GM12878 (cell line): ENCODE data around the gene MGAT4B. TPM values are rescaled to one million over a fixed set of nuclear protein-coding genes. Genes with fewer than 3 reads are reported as not detected.

Source experiments
- ATAC-seq: fragments of 200-7000 bp; cut with Tn5 transposase; 3 replicates; pipeline ENCODE4 v1.9.1; 2020; ENCODE audit warnings: mild to moderate bottlenecking, moderate library complexity
- BruUV-seq: library from RNA; stranded (reverse); fragments of 400-500 nt; replicated peaks from 2 replicates; lab custom pipeline; 2021; lab: Mats Ljungman, UMichigan
- CTCF ChIA-PET: fragments of 300-600 bp; sonication (Branson Sonifier 250); formaldehyde crosslinking; extraction: SDS; loops from one replicate; lab custom pipeline; 2021; ENCODE audit warnings: inconsistent platforms; lab: Yijun Ruan, JAX
- POLR2A ChIA-PET: fragments of 350-600 bp; formaldehyde crosslinking; extraction: SDS; loops from one replicate; lab custom pipeline; 2021; ENCODE audit warnings: inconsistent platforms; lab: Charles Lee
- RAD21 ChIA-PET: fragments of 300-600 bp; sonication (Branson Sonifier 250); formaldehyde crosslinking; loops from one replicate; lab custom pipeline; 2023; ENCODE audit warnings: antibody characterized with exemption; ENCODE audit not compliant: unreplicated experiment; lab: Charles Lee
- SMC1A ChIA-PET: fragments of 300-600 bp; sonication (Branson Sonifier 250); formaldehyde crosslinking; loops from one replicate; lab custom pipeline; 2023; ENCODE audit not compliant: unreplicated experiment, uncharacterized antibody; lab: Charles Lee
- DNase-seq: peaks from one replicate; pipeline ENCODE4 v3.0.0-alpha.2; 2011; ENCODE audit warnings: low read depth, low spot score
- FAIRE-seq: peaks from 3 replicates; lab custom pipeline; 2011; peaks lifted over from hg19 to GRCh38; lab: Jason Lieb, UNC
- H2AFZ ChIP-seq: 2 replicates; pipeline ENCODE4 v1.6.0; 2011; ENCODE audit warnings: low read depth, low read length, control low read depth; ENCODE audit not compliant: control insufficient read depth
- H3K27ac ChIP-seq: 2 replicates; pipeline ENCODE4 v1.5.1; 2011; ENCODE audit warnings: control low read depth; ENCODE audit not compliant: control insufficient read depth, insufficient read depth
- H3K27me3 ChIP-seq, 2 experiments: replicated peaks in 1 of 2; 2 replicates each; pipeline versions ENCODE4 v1.6.0 to v1.6.1; 2011; ENCODE audit warnings: low read length in 1 of 2; ENCODE audit not compliant: control insufficient read depth in 2 of 2, insufficient read depth in 2 of 2
- H3K36me3 ChIP-seq, 2 experiments: 2 replicates each; pipeline ENCODE4 v1.5.1; 2011; ENCODE audit warnings: low read length in 1 of 2; ENCODE audit not compliant: control insufficient read depth in 2 of 2, insufficient read depth in 2 of 2
- H3K4me1 ChIP-seq: 2 replicates; pipeline ENCODE4 v1.6.1; 2011; ENCODE audit warnings: mild to moderate bottlenecking, low read length, moderate library complexity, mixed read lengths; ENCODE audit not compliant: control insufficient read depth, insufficient read depth
- H3K4me2 ChIP-seq: 2 replicates; pipeline ENCODE4 v1.6.0; 2011; ENCODE audit warnings: control low read depth; ENCODE audit not compliant: control insufficient read depth, insufficient read depth
- H3K4me3 ChIP-seq: fragments of 200-600 bp; sonication (generic); 2 replicates; pipeline ENCODE4 v1.5.1; 2016
- H3K79me2 ChIP-seq: 2 replicates; pipeline ENCODE4 v1.6.0; 2011; ENCODE audit warnings: low read length; ENCODE audit not compliant: control insufficient read depth, insufficient read depth
- H3K9ac ChIP-seq: 2 replicates; pipeline ENCODE4 v1.8.0; 2011; ENCODE audit warnings: low read length, control low read depth, mixed read lengths; ENCODE audit not compliant: control insufficient read depth, insufficient read depth
- H3K9me3 ChIP-seq: replicated peaks from 3 replicates; pipeline ENCODE4 v1.5.1; 2011; ENCODE audit warnings: mild to moderate bottlenecking, low read length; ENCODE audit not compliant: control insufficient read depth, insufficient read depth
- H4K20me1 ChIP-seq: 2 replicates; pipeline ENCODE4 v1.6.0; 2011; ENCODE audit not compliant: control insufficient read depth, insufficient read depth
- CHD1 ChIP-seq: IDR thresholded peaks from 2 replicates; pipeline ENCODE4 v1.6.1; 2012; ENCODE audit warnings: low read depth, low read length, improper control_type of control experiment
- EZH2 ChIP-seq: IDR thresholded peaks from 2 replicates; pipeline ENCODE4 v1.6.1; 2012; ENCODE audit warnings: low read depth, mild to moderate bottlenecking, control low read depth, inconsistent platforms, low read length, borderline replicate concordance; ENCODE audit not compliant: control insufficient read depth
- FOXM1 ChIP-seq: IDR thresholded peaks from 2 replicates; pipeline ENCODE4 v1.6.1; 2012; ENCODE audit warnings: low read depth, mild to moderate bottlenecking, inconsistent platforms, low read length, moderate library complexity
- MEF2A ChIP-seq: IDR thresholded peaks from 2 replicates; pipeline ENCODE4 v1.6.1; 2011; ENCODE audit warnings: low read depth, mild to moderate bottlenecking, low read length, moderate library complexity; ENCODE audit not compliant: insufficient read depth
- NFYA ChIP-seq: IDR thresholded peaks from 2 replicates; pipeline ENCODE4 v1.6.1; 2011; ENCODE audit warnings: low read depth, mild to moderate bottlenecking, low read length, improper control_type of control experiment, borderline replicate concordance
- POU2F2 ChIP-seq: IDR thresholded peaks from 3 replicates; pipeline ENCODE4 v1.6.1; 2011; ENCODE audit warnings: low read depth, mild to moderate bottlenecking, low read length, borderline replicate concordance
- SP1 ChIP-seq: IDR thresholded peaks from one replicate; pipeline ENCODE4 v1.6.1; 2011; ENCODE audit warnings: low read depth, low read length
- TARDBP ChIP-seq: IDR thresholded peaks from 2 replicates; pipeline ENCODE4 v1.6.1; 2016; ENCODE audit warnings: borderline replicate concordance
- WGBS: methylation state at CpG from one replicate; pipeline ENCODE4 v1.1.6; 2016; ENCODE audit warnings: low lambda C conversion rate; ENCODE audit not compliant: insufficient replicate concordance, insufficient coverage; ENCODE audit errors: missing lambda C conversion rate; 5-methylcytosine and 5-hydroxymethylcytosine counted together
- in situ Hi-C: fragments of 300-500 bp; cut with MboI; formaldehyde crosslinking; loops from 9 replicates; pipeline ENCODE4 v1.14.3; 2018; ENCODE audit warnings: mixed read lengths
- intact Hi-C: fragments of 100-400 bp; cut with micrococcal nuclease; formaldehyde crosslinking; loops from one replicate; pipeline ENCODE4 v1.14.2; 2022; ENCODE audit not compliant: unreplicated experiment
- polyA plus RNA-seq, 11 experiments: library from polyadenylated mRNA; depleted of rRNA in 4 of 11; unstranded in 6 of 11; stranded (reverse) in 5 of 11; fragments of >200 nt; fragmentation: Nextera tagmentation in 4 of 11; fragmentation: Illumina TruSeq in 1 of 11; extraction: Ambion mirVana in 4 of 11; extraction: Trizol in 1 of 11; gene quantifications; 1 replicate in 1 of 11; 2 replicates in 10 of 11; pipeline versions ENCODE4 v1.2.1 to v1.2.3, GENCODE V29; 2011 to 2016; ENCODE audit warnings: inconsistent platforms in 2 of 11, missing spikeins in 2 of 11, low read depth in 1 of 11
- total RNA-seq, 4 experiments: library from RNA; depleted of rRNA in 3 of 4; stranded (reverse); fragments of >200 nt in 3 of 4; fragmentation: Illumina TruSeq in 1 of 4; extraction: Trizol in 1 of 4; gene quantifications; 2 replicates each; pipeline versions ENCODE4 v1.2.1 to v1.2.3, GENCODE V29; 2013 to 2021
- TF ChIP-seq, protein P1 (sequence below): fragments of 450-650 bp; IDR thresholded peaks from 2 replicates; pipeline ENCODE4 v1.6.1; 2018; ENCODE audit warnings: mild to moderate bottlenecking, low read depth, moderate library complexity; ENCODE audit not compliant: partially characterized antibody
- TF ChIP-seq, protein P2 (sequence below): fragments of 450-650 bp; conservative IDR thresholded peaks from 2 replicates; pipeline ENCODE4 v1.6.1; 2017; ENCODE audit warnings: mild to moderate bottlenecking, moderate library complexity
- TF ChIP-seq, protein P3 (sequence below): fragments of 450-650 bp; IDR thresholded peaks from 2 replicates; pipeline ENCODE4 v1.6.1; 2017; ENCODE audit warnings: borderline replicate concordance
- TF ChIP-seq, protein P4 (sequence below): IDR thresholded peaks from 2 replicates; pipeline ENCODE4 v1.6.1; 2012; ENCODE audit warnings: improper control_type of control experiment, low read depth, low read length; ENCODE audit not compliant: insufficient replicate concordance

MGAT4B gene
- total and polyA plus RNA-seq, 10 of the 15 experiments (the other 5 are each of a cell fraction or from before 2014, with no cell fraction given) = 0.60 to 82.5 (median 34.4) TPM; not detected in 1

DNA sequence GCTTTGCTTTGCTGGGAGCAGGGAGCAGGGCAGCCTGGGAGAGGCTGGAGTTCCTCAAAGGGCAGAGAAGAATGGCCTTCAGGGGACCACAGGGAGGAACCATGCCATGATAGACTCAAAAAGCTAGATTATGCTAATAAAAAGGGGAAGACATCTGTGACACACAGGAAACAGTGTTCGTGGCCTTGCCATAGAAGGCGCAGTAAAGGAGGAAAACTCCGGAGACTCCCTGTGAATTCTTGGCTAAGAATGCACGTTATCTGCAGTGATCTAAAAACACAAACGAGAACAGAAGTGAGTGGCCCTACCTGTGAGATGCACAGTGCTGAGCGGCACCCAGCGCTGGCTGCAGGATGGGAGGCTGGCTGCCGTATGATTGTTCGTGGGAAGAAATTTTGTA, 28.8 kb downstream of the MGAT4B start:
- CTCF ChIA-PET = interaction anchor here (1.7 kb wide), 1 partner anchor 15 kb away, joined by 18 read pairs; no protein-coding TSS in a partner anchor
- BruUV-seq = no TSS peak

More for the DNA sequence above, 28.8 kb downstream of the MGAT4B start:
- Histone ChIP-seq H2AFZ (no peak overlapping the region), H3K79me2 (no peaks in the 10 kb centered on the region), H3K4me1 (no peaks in the 10 kb centered on the region), H4K20me1 (no peaks in the 10 kb centered on the region), H3K27ac (no peak overlapping the region), H3K27me3 (no peaks in the 10 kb centered on the region), H3K36me3 (peaks cover 17 to 21% of the 10 kb centered on the region in 2 experiments; a peak in 3 of 4 replicates), H3K9ac (no peak overlapping the region), H3K9me3 (no peaks in the 10 kb centered on the region), H3K4me2 (no peak overlapping the region), H3K4me3 (no peak overlapping the region)
- over 99% methylated on average over 9 of the region's 9 CpGs for WGBS
- FAIRE-seq = no peak
- TF ChIP-seq EZH2 (no peak), TARDBP (no peak), FOXM1 (no peak), SP1 (no peak), MEF2A (no peak), NFYA (no peak), POU2F2 (no peak), CHD1 (no peak)
- TF ChIP-seq, protein P1, sequence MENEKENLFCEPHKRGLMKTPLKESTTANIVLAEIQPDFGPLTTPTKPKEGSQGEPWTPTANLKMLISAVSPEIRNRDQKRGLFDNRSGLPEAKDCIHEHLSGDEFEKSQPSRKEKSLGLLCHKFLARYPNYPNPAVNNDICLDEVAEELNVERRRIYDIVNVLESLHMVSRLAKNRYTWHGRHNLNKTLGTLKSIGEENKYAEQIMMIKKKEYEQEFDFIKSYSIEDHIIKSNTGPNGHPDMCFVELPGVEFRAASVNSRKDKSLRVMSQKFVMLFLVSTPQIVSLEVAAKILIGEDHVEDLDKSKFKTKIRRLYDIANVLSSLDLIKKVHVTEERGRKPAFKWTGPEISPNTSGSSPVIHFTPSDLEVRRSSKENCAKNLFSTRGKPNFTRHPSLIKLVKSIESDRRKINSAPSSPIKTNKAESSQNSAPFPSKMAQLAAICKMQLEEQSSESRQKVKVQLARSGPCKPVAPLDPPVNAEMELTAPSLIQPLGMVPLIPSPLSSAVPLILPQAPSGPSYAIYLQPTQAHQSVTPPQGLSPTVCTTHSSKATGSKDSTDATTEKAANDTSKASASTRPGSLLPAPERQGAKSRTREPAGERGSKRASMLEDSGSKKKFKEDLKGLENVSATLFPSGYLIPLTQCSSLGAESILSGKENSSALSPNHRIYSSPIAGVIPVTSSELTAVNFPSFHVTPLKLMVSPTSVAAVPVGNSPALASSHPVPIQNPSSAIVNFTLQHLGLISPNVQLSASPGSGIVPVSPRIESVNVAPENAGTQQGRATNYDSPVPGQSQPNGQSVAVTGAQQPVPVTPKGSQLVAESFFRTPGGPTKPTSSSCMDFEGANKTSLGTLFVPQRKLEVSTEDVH = no peak
- TF ChIP-seq, protein P2, sequence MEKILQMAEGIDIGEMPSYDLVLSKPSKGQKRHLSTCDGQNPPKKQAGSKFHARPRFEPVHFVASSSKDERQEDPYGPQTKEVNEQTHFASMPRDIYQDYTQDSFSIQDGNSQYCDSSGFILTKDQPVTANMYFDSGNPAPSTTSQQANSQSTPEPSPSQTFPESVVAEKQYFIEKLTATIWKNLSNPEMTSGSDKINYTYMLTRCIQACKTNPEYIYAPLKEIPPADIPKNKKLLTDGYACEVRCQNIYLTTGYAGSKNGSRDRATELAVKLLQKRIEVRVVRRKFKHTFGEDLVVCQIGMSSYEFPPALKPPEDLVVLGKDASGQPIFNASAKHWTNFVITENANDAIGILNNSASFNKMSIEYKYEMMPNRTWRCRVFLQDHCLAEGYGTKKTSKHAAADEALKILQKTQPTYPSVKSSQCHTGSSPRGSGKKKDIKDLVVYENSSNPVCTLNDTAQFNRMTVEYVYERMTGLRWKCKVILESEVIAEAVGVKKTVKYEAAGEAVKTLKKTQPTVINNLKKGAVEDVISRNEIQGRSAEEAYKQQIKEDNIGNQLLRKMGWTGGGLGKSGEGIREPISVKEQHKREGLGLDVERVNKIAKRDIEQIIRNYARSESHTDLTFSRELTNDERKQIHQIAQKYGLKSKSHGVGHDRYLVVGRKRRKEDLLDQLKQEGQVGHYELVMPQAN = no peak
- TF ChIP-seq, protein P3, sequence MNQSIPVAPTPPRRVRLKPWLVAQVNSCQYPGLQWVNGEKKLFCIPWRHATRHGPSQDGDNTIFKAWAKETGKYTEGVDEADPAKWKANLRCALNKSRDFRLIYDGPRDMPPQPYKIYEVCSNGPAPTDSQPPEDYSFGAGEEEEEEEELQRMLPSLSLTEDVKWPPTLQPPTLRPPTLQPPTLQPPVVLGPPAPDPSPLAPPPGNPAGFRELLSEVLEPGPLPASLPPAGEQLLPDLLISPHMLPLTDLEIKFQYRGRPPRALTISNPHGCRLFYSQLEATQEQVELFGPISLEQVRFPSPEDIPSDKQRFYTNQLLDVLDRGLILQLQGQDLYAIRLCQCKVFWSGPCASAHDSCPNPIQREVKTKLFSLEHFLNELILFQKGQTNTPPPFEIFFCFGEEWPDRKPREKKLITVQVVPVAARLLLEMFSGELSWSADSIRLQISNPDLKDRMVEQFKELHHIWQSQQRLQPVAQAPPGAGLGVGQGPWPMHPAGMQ = no peak
- TF ChIP-seq, protein P4, sequence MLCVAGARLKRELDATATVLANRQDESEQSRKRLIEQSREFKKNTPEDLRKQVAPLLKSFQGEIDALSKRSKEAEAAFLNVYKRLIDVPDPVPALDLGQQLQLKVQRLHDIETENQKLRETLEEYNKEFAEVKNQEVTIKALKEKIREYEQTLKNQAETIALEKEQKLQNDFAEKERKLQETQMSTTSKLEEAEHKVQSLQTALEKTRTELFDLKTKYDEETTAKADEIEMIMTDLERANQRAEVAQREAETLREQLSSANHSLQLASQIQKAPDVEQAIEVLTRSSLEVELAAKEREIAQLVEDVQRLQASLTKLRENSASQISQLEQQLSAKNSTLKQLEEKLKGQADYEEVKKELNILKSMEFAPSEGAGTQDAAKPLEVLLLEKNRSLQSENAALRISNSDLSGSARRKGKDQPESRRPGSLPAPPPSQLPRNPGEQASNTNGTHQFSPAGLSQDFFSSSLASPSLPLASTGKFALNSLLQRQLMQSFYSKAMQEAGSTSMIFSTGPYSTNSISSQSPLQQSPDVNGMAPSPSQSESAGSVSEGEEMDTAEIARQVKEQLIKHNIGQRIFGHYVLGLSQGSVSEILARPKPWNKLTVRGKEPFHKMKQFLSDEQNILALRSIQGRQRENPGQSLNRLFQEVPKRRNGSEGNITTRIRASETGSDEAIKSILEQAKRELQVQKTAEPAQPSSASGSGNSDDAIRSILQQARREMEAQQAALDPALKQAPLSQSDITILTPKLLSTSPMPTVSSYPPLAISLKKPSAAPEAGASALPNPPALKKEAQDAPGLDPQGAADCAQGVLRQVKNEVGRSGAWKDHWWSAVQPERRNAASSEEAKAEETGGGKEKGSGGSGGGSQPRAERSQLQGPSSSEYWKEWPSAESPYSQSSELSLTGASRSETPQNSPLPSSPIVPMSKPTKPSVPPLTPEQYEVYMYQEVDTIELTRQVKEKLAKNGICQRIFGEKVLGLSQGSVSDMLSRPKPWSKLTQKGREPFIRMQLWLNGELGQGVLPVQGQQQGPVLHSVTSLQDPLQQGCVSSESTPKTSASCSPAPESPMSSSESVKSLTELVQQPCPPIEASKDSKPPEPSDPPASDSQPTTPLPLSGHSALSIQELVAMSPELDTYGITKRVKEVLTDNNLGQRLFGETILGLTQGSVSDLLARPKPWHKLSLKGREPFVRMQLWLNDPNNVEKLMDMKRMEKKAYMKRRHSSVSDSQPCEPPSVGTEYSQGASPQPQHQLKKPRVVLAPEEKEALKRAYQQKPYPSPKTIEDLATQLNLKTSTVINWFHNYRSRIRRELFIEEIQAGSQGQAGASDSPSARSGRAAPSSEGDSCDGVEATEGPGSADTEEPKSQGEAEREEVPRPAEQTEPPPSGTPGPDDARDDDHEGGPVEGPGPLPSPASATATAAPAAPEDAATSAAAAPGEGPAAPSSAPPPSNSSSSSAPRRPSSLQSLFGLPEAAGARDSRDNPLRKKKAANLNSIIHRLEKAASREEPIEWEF = no peak
- RAD21 ChIA-PET = no interaction called here
- POLR2A ChIA-PET = interaction anchor here (0.6 kb wide), 1 partner anchor 140 kb away, joined by 4 read pairs; no protein-coding TSS in a partner anchor
- SMC1A ChIA-PET = interaction anchor here (0.9 to 1.3 kb wide), 3 partner anchors 11 to 20 kb away, joined by 3 to 4 read pairs (median 4); no protein-coding TSS in a partner anchor
- intact Hi-C loops = no loop called here
- no peak for DNase-seq
- in situ Hi-C loops = loop anchor here (25.0 kb wide), 1 partner anchor 309 kb away; no protein-coding TSS in a partner anchor
- ATAC-seq = no peak
